ENCODE measurements around the gene SH2D5.
A peak's percentile ranks its signal among the peaks of the same experiment; 100 is the strongest.

The SH2D5 gene

DNA sequence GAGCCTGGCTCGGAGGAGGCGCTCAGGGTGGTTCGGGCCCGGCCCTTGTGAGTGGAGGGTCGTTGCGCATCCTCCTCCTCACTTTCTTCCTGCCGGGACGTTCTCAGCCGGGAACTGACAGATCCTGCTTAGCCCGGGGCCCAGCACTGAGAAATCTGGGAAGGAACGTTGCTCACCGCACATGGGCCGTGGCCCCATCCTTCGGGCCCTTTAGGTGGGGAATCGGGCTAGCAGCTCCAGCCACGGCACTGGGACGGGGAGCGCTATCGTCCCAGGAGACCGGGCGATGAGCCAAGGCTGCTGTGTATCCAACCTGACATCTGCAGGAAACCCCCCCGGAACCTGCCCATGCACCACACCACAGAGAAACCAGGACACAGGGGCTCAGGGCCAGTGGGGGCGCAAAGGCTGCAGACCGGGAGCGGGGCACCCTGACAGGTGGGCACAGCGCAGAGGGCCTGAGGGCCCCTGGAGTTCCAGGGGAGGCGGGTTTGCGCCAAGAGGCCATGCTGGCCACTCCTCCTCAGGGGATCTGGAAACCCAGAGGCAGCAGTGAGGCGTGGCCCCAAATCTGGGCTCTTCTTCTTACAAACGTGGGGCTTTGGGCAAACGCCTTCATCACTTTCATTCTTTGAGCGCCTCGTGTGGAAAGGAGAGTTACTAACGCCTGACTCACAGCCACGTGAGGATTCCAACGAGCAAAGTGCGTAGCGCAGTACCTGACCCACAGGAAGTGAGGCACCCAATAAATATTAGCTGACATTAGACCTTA lies at the start of gene SH2D5:
Gene SH2D5 (minus strand): TSS at position 116 of the 772 bp plus-strand sequence. CDS start 4,659 bp downstream, outside the sequence.
- DNase-seq, result peak in 4 of 6 experiments; percentile 22 to 53 (median 40)

DNA sequence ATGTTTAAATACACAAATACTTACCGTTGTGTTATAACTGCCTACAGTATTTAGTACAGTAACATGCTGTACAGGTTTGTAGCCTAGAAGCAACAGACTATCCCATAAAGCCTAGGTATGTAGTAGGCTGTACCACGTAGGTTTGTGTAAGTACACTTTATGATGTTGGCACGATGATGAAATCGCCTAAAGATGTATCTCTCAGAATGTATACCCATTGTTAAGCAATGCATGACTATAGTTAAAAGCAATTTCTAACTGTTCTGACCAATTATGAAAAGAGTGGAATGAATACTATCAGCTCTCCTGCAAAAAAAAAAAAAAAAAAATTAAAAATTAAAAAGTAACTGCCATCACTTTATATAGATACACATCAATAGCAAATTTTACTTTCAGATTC lies 43.2 kb upstream of the SH2D5 start:
- no peak for DNase-seq

DNA sequence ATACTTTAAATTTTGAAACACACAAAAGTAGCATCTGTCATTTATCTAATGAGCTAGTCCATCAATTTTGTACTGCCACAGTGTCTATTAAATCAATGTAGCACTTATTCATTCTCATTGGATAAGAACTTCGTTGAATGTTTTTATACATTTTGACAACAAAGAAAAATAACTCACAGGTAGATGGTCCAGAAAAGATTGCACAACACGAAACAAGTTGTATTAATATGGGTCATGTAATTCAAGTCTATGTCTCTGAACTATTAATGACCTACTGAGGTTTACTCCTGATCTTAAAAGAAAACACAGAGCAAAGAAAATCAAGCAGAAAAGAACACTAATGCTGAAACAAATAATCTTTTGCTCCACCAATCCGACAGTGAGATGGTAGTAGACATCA lies 39.3 kb upstream of the SH2D5 start:
- DNase-seq, result no peak

DNA sequence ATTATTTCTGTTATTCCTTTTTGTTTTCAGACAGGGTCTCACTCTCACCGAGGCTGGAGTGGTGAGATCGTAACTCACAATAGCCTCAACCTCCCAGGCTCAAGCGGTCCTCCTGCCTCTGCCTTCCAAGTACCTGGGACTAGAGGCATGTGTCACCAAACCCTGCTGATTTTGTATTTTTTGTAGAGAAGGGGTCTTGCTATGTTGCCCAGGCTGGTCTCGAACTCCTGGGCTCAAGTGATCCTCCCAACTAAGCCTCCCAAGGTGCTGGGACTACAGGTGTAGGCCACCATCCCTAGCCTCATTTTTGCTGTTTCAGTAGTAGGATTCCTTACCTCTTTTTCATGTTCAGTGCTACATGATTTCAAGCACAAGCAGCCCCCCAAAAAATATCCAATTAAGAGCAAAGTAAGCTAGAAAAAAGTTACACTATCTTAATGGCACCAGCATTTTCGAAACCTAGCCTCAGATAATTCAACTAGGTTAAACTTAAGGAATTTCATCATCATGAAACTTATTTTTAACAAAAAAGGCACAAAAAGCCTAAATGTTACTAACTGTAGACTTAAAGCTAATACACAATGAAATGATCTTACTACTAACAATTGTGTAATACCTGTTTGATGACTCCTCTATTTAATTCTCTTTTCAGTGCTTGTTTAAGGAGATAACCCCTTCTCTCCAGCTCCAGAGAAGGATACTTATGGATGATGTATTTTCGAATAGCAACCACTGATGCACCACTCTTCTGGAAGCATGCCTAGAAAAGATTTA lies 38.0 kb upstream of the SH2D5 start:
- no peak for DNase-seq

DNA sequence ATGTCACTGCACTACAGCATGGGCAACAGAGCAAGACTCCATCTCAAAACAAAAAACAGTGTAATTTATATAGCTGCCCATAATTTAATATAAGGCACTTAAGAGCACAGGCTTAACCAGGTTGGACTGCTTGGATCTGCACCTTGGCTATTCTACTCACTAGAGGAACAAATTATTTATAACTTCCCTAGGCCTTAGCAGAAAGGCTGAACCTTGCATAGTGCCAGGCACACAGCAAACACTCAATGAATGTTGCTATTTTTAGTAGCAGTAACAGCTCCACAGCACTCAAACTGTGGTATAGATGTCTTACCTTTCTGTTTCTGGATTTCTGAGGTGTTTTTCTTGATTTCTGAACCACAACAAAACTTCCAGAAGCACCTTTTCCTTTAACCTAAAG lies 34.8 kb upstream of the SH2D5 start:
- no peak for DNase-seq

DNA sequence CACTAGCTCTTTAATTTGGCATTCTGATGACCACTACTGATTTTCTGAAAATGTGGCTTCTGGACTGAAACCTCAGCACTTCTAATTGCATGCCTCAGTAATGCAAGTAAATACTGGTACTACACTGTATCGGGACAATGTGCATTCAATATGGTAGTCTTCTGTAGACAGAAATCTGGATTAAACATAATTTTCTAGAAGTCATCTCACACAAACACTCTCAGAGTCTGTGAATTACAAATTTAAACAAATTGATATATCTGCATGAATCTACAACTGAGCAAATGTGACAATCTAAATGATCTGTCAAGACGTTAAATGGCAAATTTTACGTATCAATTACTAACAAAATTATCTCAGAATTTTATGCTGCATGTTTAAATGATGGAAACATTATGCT lies 30.9 kb upstream of the SH2D5 start:
- DNase-seq, result no peak

DNA sequence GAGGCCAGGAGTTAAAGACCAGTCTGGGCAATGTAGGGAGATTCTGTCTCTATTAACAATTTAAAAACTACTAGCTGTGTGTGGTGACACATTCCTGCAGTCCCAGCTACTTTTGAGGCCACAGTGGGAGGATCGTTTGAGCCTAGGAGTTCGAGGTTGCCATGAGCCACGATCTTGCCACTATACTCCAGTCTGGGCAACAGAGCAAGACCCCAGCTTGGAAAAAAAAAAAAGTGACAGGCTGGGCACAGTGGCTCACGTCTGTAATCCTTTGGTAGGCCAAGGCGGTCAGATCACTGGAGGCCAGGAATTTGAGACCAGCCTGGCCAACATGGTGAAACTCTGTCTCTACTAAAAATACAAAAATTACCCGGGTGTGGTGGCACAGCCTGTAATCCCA lies 27.8 kb upstream of the SH2D5 start:
- DNase-seq, result no peak

DNA sequence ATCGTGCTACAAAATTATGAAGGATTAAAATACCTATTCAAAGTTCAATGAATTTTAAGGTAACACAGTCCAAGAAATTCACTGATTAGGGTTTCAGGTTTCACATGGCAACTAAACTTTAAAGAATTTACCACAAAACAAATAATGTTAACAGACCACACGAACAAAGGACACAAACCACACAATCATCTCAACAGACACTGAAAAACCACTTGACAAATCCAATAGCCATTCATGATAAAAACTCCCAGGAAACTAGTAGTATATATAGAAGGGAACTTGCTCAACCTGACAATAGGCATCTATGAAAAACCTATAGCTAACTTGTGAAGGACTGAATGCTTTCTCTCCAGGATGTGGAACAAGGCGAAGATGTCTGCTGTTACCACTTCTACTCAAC lies 21.1 kb upstream of the SH2D5 start:
- no peak for DNase-seq

DNA sequence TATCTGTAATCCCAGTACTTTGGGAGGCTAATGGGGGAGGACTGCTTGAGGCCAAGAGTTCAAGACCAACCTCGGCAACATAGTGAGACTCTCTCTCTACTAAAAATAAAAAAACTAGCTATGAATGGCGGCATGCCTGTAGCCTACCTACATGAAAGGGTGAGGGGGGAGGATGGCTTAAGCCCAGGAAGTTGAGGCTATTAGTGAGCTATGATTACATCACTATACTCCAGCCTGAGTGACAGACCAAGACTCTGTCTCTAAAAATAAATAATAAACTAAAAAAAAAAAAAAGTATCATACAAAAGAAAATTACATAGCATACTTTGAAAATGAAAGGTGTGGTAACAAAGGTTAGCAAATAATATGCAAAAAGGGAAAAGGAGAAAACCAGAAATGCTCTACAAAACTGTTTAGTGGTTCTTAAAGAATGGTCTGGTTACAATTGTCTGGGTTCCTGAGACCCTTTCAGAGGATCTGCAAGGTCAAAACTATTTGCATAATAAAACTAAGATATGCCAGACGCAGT lies 19.0 kb upstream of the SH2D5 start:
- DNase-seq, result no peak

DNA sequence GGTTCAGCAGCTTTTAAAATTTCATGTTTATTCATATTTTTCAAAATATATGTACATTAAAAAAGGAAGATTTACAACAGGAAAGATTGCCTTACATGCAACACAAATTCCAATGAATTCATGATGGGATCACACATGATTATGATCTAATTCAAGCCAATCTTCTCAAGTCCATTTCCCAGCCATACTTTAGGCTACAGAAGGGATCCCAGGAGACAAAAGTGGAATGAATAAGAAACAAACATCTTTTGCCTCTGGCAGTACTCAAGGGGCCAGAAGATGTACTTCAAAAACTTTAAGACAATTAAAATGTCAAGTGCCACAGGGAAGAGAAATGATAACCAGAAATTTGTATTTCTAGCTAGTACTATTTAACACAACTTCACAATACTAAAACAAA lies 10.2 kb upstream of the SH2D5 start:
- DNase-seq, result no peak

DNA sequence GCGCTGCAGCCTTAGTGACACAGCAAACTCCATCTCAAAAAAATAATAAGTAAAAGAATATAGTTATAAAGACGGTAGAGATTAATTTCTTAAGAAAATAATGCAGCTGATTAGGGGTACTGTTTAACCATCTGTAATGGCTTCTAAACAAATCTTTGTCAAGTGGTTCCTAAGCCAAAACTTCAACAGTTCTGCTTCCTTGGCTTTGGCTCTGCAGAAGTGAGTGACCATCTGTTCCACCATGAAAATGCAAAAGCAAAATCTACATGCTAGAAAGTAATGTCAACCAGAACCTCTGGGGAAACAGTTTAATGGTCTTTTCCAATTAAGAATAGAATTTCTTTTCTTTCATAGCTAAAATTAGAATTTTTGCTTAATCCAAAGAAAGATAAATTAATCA lies 8.3 kb upstream of the SH2D5 start:
- no peak for DNase-seq

DNA sequence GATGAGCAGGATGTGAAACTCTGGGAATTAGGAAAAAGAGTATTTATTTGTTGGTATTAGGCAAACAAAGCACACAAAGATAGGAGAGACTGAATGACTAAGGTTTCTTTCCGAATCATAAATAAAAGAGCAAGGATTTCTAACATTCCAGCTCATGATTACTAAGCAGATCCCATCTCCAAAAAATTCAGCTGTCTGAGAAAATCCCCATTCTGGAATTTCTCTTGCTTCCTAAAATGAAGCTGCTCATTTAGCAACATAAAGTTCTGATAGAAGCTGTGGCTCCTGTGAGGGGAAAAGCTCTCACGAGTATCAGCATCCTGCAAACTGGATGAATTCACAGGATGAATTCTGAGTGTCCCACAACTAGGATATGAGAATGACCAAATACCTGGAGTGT lies 6.7 kb upstream of the SH2D5 start:
- DNase-seq, result no peak

DNA sequence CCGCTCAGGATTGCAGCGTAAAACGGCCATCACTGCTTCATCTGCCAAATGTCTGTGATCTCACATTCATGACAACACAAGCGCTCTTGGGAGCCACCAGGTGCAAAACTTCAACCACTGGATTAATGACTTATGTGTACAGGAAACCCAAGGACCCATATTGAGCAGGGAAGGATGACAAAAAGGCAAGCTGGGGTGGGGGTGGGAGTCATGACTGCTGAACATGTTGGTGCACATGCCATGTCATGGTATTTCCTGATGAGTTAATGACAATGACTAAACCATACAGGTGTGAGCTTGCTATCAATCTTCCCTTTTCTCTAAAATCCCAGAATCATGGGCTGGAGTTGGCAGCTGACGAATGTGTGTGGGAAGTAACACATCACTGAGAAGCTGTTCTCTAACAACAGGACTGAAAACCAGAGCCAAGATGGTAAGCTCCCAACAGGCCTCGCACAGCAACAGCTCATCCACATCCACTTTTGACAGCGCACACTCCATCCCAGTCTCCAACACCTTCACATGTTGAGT lies 3.1 kb upstream of the SH2D5 start:
- no peak for DNase-seq

DNA sequence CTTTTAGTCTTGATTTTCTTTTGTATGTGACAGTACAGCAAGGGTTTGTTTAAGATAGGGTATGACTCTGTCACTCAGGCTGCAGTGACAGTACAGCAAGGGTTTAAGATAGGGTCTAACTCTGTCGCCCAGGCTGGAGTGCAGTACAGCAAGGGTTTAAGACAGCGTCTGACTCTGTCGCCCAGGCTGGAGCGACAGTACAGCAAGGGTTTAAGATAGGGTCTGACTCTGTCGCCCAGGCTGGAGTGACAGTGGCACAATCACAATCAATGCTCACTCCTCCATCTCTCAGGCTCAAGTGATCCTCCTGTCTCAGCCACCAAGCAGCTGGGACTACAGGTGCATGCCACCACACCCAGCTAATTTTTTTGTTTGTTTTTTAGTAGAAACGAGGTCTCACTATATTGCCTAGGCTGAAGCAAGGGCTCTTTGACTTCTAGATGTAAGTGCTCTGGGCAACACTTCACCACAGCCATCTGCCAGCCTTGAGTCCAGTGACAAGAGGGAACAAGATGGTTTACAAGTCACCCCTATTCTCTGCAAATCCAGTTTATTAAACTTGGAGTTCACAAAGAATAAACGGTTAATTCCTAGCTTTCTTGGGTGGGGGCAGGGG lies 965 bp upstream of the SH2D5 start:
- no peak for DNase-seq

DNA sequence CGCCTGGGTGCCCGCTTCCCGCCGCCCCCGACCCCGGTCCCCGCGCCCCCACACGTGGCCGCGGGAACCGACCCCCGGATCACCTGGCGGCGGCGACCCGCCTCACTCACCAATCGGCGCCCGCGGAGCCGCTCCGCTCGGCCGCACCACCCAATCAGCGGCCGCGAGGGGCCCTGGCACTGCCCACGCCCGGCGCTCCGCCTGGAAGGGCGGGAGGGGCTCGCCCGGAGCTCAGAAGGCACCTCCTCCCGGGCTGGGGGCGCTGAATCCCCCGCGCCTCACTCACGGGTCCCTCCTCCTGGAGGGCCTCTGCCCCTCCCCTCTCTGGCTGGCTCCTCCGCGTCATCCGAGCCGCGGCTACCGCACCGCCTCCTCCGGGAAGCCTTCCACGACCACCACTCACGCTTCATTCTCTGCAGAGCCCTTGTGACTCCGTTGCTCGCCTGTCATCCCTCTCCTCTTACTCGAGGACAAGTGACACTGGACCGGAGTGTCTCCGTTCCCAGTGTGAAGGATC lies 374 bp downstream of the SH2D5 start:
- peak in 5 of 6 experiments; percentile 13 to 48 (median 33) for DNase-seq

DNA sequence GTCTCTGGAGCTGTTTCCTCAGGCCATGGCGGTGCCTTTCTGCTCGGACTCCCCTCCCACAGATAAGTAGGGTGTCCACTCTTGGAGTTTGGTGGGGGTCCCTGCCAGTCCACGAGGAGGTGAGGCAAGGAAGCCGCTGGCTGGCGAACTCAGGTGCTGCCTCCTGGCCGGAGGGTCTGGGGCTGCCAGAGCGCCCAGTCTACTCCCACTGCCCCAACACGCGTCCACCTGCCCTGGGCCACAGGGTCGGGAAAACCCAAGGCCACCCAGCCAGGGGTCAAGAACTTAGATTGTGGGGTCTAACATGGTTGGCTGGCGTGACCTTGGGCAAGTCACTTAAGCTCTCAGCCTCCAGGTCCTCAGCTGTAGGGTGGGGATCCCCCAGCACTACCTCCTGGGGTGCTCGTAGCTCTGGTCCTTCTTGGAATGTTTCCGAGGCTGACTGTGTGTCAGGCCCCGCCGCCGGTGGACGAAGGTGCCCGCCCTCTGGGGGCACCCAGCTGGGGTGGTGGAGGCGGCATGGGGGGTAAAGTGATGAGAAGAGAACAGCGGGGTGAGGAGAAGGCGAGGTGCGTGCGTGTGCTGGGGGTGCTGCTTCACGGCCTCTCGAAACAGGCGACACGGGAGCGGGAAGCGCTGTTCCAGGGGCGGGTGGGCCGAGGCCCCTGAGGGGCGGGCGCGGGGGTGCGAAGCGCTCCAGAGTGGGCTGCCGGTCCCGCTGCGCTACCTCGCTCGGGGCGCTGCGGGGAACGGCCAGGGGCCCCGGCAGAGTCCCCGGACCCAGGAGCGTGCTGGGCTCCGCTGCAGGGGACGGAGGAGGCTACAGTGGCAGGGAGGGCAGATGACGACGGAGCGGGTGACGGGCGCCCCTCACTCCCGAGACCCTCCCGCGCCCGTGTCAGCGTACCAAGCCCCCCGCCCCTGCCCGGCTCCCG lies 1.2 kb downstream of the SH2D5 start:
- peak in 2 of 6 experiments; percentile 20 to 34 for DNase-seq

DNA sequence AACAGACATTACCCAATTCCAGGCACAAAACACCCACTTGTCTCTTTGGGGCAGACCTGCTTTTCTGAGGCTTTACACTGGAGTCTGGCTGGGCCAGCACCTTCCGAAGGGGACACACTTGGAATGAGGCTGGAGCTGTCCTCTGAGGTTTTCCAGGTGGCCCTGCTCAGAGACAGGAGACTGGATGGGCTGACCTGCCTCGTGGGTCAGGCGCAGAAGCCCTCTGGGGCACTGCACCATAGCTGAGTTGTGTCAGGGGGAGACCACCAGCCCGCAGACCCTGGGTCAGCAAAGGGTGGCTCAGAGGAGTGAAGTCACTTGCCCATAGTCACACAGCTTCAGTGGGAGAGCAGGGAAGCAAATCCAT lies 1.8 kb downstream of the SH2D5 start:
- DNase-seq, result no peak

DNA sequence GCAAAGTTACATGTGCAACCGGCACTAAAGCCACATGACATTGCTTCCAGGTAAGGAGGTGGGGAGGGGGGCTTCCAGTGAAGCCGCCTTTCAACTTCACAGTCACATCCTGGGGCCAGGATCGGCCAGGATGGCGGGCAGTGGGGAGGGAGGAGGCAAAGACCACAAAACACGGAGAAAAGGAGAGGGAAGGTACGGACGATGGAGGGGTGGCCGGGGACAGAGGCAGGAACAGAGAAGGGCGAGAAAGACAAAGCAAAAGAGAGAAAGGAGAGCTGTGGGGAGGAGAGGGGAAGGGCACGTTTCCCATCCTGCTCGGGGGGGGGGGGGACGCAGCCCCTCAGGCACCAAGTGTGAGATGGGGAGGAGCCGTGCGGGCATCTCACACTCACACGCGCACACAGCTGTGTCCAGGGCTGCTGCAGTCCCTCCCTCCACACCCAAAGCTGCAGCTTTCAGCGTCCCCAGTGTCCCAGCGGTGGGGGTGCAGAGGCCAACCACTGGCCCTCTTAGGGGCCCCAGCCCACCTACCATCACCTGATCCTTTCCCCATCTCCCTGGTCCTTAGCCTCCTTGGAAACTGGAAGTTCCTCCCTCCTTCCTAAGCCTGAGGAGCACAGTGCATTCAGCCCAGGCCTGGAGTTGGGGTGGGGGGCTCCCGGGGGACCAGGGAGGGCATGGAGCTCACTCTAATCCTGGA lies 2.4 kb downstream of the SH2D5 start:
- no peak for DNase-seq

DNA sequence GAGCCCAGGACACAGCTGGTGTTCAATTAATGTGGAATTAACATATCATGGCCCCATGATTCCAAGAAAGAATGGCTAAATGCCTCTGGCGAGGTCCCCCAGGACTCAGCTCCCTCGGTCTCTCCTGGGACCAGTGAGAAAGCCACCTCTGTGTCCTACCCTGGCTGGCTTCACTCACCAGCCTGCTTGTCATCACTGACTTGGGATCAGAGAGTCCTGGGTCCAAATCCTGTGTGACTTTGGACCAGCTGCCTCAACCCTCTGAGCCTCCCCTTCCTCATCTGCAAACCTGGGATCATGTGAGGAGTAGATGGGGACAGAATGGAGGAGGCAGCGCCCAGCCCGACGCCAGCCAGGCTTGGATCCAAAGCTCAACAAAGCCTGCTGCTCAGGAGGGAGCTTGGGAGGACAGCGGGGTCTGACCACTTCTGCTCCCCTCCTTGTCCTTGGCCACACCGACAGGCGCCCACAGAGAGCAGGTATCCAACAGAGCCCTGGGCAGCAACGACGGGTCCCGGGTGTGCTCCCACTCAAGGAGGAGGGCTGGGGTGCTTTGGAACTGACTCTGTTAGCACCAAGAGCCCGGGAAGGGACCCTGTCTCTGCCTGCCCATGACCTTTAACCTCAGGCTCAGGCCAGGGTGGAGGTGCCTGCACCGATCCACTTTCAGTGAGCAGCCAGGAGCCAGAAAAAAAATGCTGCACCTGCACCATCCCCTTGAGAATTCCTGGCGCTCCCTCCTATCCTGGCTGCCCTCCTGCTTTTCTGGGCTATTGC lies 3.2 kb downstream of the SH2D5 start:
- DNase-seq, result no peak

DNA sequence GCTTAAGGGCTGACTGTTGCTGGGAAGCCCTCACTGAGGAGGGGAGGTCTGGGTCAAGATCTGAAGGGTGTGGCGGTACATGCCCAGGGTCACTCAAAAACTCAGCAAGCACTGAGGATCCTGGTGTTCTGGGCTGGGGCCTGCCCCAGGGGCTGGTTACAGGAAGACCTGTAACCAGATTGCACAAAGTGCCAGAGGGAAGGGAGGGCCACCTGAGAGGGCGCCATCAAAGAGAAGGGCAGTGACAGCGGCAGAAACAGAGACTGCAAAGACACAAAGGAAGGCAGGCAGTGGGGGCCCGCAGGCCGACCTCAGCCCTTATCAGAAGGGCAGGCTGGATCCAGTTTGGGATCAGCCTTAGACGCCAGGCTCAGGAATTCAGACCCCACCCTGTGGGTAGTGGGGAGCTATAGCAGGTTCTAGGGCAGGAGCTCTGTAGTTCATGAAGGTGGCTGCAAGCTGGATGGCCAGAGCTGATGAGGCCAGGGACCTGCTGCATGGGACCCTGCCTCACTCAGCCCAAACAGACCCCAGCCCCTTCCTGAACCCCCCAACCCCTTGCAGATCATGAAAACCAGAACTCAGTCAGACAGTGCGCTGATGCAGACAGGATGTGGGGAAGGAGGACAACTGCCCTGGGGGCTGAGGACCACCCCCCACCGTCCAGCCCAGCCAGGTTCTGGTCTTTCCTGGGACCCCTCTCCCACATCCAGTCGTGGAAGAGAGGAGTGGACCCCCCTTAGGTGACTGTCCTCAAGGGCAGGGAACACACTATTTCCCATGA lies 3.9 kb downstream of the SH2D5 start:
- DNase-seq, result no peak
